Esophagus squamous epithelium (tissue), 4 donors: Measurements from ENCODE around the gene OR10A2.

Source experiments
- CTCF ChIP-seq, 6 experiments: fragments of 450-650 bp in 4 of 6; fragments of 200-600 bp in 2 of 6; sonication (generic) in 2 of 6; IDR thresholded peaks; one replicate each; pipeline ENCODE4 v1.5.1; 2016 to 2019; ENCODE audit warnings: antibody characterized with exemption in 6 of 6, mild to moderate bottlenecking in 4 of 6, moderate library complexity in 4 of 6
- POLR2A ChIP-seq, 4 donors: fragments of 450-650 bp; IDR thresholded peaks; one replicate each; pipeline ENCODE4 v1.6.1; 2017; ENCODE audit warnings: antibody characterized with exemption in 4 of 4, mild to moderate bottlenecking in 4 of 4, moderate library complexity in 3 of 4

- TF ChIP-seq CTCF (IDR thresholded peaks at IDR 0.05) (no peak), POLR2A (IDR thresholded peaks at IDR 0.05) (no peak)
These were observed 56.8 kb downstream of the OR10A2 start for GRCh38 chr11:6919698-6920097.
